ENCODE measurements around the gene ARFRP1.

ARFRP1 gene

DNA sequence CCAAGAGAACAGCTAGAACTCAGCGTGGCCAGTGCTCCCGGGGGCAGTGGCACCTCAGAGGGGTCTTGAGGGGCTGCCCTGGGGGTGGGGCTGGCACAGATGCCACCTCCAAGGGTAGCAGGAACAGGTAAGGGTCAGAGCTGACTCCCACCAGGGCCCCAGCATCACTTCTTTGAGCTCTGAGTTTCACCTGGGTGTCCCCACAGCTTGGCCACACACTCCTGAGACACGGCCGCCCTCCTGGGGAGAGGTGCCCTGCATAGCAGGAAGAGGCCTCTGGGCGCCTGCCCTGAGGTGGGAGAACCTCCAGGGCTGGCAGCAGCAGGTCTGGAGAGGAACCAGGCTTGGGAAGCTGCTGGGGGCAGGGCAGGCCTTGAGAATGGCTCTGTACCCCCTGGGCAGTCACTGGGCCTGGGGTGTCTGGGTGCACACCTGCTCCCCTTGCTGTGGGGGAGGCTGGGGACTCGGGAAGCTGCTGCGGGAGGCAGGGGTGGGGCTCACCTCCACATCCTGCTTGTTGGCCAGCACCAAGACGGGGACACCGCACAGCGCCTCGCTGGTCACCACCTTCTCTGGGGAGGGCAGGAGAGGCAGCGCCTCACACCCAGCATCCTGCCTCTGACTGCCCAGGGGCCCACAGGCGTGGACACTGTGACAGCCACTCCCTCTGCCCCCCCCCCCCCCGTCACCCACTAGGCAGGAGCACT, 6.3 kb downstream of the ARFRP1 start:
- no peak for DNase-seq (ENCODE audit: low read depth)

DNA sequence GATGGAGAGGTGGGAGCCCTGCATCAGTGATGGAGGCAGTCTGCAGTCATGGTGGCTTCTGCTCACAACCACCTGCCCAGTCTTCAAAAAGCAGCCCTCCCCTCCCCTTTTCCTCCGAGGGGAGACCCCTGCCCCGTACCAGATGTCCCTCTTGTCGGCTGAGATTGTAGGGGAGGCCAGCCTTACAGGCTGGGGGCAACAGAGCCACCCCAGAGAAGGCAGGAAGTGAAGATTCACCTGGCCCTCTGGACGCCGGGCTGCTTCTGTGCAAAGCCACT, 6.8 kb downstream of the ARFRP1 start:
- no peak for DNase-seq (ENCODE audit: low read depth)

DNA sequence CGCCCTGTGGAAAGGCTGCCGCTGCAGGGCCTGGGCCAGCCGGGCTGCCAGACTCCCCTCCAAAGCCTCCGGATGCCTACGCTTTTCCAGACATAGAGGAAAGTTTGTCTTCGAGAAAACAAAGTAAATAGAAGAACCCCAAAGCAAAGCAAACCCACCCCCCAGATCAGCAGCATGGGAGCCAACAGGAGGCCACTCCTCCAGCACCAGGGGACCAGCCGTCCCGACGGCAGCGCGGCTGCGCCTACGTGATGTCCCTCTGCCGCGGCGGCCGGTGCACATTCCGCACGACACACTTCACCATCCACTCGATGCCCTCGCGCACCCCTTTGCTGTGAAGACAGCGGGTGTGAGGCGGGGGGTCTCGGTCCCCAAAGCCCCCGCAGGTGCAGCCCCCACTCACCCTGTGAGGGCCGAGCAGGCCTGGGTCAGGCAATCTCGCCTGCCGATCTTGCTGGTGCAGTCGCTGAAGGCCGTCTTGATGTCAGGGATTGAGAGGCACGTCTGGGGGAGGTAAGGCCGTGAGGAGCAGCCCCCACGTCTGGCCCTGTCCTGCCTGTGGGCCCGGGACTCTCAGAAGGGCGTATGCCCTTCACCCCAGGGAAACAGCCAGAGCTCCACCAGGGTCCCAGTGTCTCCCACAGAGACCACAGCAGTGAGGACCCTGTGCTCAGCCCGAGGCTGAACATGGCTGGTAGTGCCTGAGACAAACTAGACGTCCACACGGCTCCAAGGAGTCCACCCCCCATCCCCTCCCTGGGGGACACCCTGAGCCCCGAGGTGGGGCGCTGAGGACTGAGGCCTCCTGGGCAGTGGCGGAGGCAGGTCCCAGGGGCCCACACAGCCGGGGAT, 7.4 kb downstream of the ARFRP1 start:
- no peak for DNase-seq (ENCODE audit: low read depth)

DNA sequence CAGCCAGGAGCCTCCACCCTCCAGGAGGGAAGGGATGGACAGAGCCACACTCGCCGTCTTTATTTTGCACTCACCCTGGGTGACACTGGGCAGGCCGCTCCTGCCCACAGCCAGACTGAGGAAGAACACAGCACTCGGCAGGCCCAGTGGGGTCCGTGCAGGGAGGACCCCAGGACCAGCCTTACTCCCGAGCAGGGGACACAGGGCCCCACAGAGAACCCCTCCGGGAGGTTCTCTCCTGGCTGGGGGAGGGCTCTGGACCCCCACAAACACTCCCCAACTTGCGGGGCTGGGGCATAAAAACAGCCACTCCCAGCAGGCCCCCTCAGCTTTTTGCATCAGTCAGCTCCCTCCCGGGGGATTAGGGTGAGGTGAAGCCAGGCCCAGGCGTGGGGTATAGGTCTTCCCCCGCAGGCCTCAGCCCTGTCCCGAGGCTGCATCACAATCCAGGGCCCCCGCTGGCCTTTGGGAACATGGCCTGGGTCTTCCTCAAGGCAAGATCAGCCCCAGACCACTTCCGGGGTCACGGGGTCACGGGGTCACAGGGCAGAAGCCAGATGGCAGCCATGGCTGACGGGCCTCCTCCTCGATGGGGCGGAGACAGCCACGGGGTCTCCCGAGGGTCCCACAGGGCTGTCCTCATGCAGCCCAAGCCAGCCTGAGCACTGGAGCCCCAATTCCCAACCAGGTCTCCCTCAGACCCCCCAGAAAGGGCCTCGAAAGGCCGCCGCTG, 8.1 kb downstream of the ARFRP1 start:
- DNase-seq (ENCODE audit: low read depth) = no peak

DNA sequence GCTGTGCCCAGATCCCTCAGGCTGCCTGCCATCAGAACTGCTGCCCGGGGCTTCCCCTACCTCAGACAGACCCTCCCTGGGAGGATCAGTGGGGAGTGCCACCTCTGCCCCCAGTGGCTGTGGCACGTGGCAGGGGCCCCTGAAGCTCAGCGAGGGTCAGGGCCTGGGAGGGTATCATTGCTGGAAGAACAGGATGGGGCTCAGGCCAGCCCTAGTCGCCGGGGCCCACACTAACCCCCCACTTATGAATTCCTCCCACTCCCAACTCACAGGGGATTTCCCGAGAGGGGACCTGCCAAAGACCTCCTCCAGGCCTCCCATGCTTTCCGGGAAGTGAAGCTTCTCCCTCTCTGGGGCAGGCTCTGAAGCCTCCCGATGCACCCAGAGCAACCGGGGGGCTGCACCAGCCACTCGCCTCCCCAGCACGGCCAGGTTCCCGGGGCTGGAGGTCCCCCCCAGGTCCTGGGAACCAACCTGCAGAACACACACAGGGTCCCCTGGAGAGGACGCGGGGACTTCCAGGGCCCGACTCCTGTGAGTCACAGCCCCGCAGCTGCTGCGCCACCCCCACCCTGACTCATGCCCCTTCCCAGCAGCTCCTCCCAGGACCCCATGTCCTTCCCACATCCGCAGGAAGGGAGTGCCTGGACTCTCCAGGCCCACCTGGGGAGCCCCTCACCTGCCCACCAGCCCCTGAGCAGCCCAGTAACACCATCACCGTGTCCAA, 8.9 kb downstream of the ARFRP1 start:
- DNase-seq (ENCODE audit: low read depth) = no peak

DNA sequence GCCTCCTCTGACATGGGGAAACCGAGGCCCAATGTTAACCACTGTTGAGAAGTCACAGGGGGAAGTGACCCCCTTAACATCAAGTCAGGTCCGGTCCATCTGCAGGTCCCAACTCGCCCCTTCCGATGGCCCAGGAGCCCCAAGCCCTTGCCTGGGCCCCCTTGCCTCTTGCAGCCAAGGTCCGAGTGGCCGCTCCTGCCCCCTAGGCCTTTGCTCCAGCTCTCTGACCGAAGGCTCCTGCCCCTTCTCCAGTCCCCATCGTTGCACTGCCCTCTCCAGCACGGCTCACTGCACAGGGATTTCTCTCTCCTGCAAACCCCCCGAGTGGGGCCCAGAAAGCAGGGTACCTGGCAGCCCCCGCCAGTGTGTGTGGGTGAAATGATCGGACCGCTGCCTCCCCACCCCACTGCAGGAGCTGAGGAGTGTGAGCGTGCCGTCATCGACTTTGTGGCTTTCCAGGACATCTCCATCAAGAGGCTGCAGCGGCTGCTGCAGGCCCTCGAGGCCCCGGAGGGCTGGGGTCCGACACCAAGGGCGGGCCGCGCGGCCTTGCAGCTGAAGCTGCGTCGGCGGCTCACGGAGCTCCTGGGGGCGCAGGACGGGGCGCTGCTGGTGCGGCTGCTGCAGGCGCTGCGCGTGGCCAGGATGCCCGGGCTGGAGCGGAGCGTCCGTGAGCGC, 9.8 kb downstream of the ARFRP1 start:
- no peak for DNase-seq (ENCODE audit: low read depth)

DNA sequence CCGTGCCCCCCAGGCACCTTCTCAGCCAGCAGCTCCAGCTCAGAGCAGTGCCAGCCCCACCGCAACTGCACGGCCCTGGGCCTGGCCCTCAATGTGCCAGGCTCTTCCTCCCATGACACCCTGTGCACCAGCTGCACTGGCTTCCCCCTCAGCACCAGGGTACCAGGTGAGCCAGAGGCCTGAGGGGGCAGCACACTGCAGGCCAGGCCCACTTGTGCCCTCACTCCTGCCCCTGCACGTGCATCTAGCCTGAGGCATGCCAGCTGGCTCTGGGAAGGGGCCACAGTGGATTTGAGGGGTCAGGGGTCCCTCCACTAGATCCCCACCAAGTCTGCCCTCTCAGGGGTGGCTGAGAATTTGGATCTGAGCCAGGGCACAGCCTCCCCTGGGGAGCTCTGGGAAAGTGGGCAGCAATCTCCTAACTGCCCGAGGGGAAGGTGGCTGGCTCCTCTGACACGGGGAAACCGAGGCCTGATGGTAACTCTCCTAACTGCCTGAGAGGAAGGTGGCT, 10.4 kb downstream of the ARFRP1 start:
- DNase-seq (ENCODE audit: low read depth) = no peak

DNA sequence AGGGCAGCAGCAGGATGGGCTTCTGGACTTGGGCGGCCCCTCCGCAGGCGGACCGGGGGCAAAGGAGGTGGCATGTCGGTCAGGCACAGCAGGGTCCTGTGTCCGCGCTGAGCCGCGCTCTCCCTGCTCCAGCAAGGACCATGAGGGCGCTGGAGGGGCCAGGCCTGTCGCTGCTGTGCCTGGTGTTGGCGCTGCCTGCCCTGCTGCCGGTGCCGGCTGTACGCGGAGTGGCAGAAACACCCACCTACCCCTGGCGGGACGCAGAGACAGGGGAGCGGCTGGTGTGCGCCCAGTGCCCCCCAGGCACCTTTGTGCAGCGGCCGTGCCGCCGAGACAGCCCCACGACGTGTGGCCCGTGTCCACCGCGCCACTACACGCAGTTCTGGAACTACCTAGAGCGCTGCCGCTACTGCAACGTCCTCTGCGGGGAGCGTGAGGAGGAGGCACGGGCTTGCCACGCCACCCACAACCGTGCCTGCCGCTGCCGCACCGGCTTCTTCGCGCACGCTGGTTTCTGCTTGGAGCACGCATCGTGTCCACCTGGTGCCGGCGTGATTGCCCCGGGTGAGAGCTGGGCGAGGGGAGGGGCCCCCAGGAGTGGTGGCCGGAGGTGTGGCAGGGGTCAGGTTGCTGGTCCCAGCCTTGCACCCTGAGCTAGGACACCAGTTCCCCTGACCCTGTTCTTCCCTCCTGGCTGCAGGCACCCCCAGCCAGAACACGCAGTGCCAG, 11.0 kb downstream of the ARFRP1 start, which contains the start of gene TNFRSF6B:
TSS of gene TNFRSF6B (plus strand) at position 25 of the 729 bp plus-strand sequence. CDS start at position 141, 116 bp downstream.
- DNase-seq (ENCODE audit: low read depth) = no peak

DNA sequence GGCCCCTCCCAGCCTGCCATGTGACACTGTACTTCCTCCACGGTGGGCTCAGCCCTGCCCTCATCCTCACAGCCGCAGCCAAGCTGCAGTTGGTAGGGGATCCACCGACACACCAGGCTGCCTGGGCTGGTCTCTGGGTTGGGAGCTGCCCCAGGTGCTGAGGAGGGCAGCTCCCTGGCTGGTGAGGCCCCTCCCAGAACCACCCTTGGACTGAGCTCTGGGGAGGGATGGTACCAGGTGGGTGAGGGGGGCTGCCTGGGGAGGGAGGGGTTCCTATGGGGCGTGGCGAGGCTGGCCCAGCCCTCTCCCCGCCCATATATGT, 11.5 kb downstream of the ARFRP1 start:
- no peak for DNase-seq (ENCODE audit: low read depth)

DNA sequence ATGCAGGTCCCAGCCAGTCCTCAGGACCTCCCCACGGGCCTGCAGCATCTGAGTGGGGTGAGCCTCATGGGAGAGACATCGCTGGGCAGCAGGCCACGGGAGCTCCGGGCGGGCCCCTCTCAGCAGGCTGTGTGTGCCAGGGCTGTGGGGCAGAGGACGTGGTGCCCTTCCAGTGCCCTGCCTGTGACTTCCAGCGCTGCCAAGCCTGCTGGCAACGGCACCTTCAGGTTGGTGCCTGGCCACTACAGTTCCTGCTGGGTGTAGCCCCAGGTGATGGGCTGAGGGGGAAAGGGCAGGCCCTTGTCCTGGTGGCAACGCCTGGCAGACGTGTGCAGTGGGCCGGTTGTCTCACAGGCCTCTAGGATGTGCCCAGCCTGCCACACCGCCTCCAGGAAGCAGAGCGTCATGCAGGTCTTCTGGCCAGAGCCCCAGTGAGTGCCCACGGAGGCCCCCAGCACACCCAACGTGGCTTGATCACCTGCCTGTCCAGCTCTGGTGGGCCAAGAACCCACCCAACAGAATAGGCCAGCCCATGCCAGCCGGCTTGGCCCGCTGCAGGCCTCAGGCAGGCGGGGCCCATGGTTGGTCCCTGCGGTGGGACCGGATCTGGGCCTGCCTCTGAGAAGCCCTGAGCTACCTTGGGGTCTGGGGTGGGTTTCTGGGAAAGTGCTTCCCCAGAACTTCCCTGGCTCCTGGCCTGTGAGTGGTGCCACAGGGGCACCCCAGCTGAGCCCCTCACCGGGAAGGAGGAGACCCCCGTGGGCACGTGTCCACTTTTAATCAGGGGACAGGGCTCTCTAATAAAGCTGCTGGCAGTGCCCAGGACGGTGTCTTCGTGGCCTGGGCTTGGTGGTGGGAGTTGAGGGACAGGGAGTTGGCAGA, 12.1 kb downstream of the ARFRP1 start:
- no peak for DNase-seq (ENCODE audit: low read depth)

DNA sequence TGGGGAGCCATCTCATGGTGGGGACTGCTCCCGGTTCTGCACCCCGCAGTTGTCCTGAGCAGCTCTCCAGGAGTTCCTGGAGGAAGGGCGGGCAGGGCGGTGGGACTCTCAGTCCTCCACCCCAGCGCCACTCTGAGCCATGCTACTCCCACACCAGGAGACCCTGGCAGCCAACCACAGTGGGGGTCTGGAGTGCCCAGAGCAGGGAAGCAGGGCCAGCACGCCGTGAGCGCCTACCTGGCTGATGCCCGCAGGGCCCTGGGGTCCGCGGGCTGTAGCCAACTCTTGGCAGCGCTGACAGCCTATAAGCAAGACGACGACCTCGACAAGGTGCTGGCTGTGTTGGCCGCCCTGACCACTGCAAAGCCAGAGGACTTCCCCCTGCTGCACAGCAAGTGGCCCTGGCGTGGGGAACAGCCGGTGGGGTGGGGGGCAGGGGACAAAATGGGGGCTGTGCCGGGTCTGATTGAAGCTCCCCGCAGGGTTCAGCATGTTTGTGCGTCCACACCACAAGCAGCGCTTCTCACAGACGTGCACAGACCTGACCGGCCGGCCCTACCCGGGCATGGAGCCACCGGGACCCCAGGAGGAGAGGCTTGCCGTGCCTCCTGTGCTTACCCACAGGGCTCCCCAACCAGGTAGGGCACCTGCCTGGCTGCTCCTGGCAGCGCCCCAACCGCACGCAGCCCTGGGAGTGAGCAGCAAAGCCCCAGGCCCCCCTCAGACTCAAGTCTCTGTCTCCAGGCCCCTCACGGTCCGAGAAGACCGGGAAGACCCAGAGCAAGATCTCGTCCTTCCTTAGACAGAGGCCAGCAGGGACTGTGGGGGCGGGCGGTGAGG, 13.0 kb downstream of the ARFRP1 start:
- DNase-seq (ENCODE audit: low read depth) = no peak

DNA sequence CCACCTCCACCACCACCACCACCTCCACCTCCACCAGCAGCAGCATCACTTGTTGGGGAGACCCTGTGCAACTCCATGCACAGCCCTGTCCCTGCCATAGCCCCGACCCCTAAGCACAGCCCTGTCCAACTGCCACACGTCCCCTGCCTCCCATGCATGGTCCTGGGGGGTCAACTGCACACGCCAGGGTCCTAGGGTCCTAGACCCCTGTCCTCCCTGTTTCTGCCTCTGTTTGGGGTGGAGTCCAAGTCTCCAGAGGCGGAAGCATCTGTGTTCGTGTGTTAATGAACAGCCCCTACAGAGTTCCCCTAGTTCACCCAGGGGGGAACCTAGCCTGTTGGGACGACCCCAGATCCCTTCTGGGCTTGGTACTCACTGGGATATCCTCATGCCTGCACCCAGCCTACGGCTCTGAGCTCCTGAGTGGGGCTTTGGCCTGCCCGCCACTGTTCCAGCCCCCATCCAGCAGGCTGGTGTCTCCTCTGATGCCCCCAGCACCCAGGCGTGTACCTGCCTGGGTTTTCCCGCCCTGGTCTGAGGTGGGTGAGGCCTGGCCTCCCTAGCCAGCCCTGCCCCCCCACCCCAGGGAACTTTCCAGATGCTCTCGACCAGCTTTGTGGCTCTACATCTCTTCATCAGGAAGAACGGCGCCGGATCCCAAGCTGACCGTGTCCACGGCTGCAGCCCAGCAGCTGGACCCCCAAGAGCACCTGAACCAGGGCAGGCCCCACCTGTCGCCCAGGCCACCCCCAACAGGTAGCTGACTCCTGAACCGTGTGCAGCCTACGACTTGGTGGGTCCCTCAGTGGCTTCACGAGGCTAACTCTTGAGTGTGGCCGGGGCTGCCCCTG, 13.8 kb downstream of the ARFRP1 start:
- DNase-seq (ENCODE audit: low read depth) = no peak

DNA sequence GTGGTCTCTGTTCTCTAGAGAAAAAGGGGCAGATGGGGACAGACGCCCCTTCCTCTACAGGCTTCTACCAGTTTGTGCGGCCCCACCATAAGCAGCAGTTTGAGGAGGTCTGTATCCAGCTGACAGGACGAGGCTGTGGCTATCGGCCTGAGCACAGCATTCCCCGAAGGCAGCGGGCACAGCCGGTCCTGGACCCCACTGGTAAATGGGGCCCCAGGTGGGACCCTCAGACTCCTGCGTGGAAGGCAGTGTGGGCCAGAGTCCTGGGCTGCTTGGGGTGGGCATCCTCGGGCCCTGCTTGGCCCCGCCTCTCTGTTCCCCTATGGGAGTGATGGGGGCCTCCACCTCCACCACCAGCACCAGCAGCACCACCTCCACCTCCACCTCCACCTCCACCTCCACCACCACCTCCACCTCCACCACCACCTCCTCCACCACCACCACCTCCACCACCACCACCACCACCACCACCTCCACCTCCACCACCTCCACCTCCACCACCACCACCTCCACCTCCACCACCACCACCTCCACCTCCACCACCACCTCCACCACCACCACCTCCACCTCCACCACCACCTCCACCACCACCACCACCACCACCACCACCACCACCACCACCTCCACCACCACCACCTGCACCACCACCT, 14.6 kb downstream of the ARFRP1 start:
- no peak for DNase-seq (ENCODE audit: low read depth)

DNA sequence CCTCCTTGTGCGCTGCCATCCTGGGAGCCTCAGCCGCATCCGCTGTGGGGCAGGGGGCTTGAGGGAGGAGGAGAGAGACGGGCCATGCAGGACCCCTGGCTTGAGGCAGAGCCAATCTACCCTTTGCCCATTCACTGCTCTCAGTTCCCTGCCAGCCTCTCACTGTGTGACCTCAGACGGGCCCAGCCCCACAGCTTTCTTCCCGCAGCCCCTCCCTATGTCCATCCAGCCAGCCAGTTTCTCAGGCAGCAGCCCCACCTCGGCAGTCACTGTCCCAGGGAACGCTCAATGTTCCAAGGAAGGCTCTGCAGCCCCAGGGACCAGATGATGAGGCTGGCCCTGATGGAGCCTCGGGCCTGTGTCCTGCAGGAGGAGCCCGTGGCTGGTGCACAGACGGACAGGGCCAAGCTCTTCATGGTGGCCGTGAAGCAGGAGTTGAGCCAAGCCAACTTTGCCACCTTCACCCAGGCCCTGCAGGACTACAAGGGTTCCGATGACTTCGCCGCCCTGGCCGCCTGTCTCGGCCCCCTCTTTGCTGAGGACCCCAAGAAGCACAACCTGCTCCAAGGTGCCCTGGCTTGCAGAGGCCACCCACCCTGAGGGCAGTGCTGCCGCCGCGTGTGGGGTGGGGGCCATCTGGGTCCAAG, 15.2 kb downstream of the ARFRP1 start:
- DNase-seq (ENCODE audit: low read depth) = no peak

DNA sequence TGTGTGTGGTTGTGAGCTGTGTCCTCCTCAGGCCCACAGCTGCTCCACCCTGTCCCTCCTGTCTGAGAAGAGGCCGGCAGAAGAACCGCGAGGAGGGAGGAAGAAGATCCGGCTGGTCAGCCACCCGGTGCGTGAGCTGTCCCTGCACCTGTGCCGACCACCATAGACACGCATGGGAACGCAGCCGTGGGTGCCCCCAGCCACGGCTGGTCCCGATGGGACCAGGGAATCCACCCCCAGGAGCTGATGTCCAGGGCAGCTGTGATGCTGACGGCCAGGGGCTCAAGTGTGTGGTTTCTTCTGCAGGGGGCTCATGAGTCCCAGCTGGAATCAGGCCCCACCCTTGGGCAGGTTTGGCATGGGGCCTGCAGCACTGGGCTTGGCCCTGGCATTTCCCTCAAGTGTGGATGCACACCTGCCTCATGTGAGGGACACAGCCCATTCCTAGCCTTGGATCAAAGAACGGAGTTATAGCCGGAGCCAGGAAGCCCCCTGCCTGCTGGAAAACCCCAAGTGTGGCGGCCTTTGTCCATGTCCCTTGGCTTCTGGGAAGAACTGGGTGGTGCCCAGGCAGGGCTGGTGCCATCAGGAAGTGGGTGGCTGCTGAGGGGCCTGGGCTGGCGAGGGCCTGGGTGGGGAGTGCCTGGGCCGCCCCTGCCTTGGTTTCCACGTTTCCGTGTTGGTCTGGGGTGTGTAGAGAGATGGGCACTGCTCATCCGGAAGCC, 15.9 kb downstream of the ARFRP1 start:
- DNase-seq (ENCODE audit: low read depth) = no peak

Measured in CMK (cell line).